Measurements from ENCODE around the gene BBX.
"Not testable (repeated sequence)": the region's sequence is repeated elsewhere in the genome, so short reads cannot be mapped to it uniquely, and the experiment has no call there.

BBX gene

GRCh38 chr3:107543666-107544065 lies 20.9 kb downstream of the BBX start:
- DNase-seq: no peak

GRCh38 chr3:107545680-107546120 lies 22.9 kb downstream of the BBX start:
- no peak for DNase-seq

- no peak for DNase-seq
Measured at GRCh38 chr3:107548601-107549000, 25.8 kb downstream of the BBX start.

- no peak for DNase-seq
Measured at GRCh38 chr3:107555359-107555758, 32.6 kb downstream of the BBX start.

- no peak for DNase-seq
Measured at GRCh38 chr3:107557743-107558142, 35.0 kb downstream of the BBX start.

GRCh38 chr3:107560166-107560565 lies 37.4 kb downstream of the BBX start:
- DNase-seq: no peak

- DNase-seq: no peak
Measured at GRCh38 chr3:107561980-107562379, 39.2 kb downstream of the BBX start.

GRCh38 chr3:107562969-107563529 lies 40.3 kb downstream of the BBX start:
- no peak for DNase-seq

GRCh38 chr3:107565244-107565643 lies 42.5 kb downstream of the BBX start:
- not testable (repeated sequence) for DNase-seq

- not testable (repeated sequence) for DNase-seq
Measured at GRCh38 chr3:107571089-107571488, 48.3 kb downstream of the BBX start.

GRCh38 chr3:107571492-107571891 lies 48.7 kb downstream of the BBX start:
- DNase-seq: not testable (repeated sequence)

GRCh38 chr3:107574650-107575049 lies 51.9 kb downstream of the BBX start:
- no peak for DNase-seq

- no peak for DNase-seq
Measured at GRCh38 chr3:107578091-107578490, 55.3 kb downstream of the BBX start.

GRCh38 chr3:107578523-107578922 lies 55.8 kb downstream of the BBX start:
- DNase-seq: no peak

- no peak for DNase-seq
Measured at GRCh38 chr3:107579371-107579770, 56.6 kb downstream of the BBX start.

GRCh38 chr3:107581230-107581629 lies 58.5 kb downstream of the BBX start:
- no peak for DNase-seq

- DNase-seq: no peak
Measured at GRCh38 chr3:107588217-107588616, 65.5 kb downstream of the BBX start.

GRCh38 chr3:107589454-107589853 lies 66.7 kb downstream of the BBX start:
- DNase-seq: no peak

GRCh38 chr3:107590786-107591185 lies 68.0 kb downstream of the BBX start:
- DNase-seq: no peak

- DNase-seq: no peak
Measured at GRCh38 chr3:107592073-107592472, 69.3 kb downstream of the BBX start.

- DNase-seq: no peak
Measured at GRCh38 chr3:107594870-107595269, 72.1 kb downstream of the BBX start.

GRCh38 chr3:107596639-107597038 lies 73.9 kb downstream of the BBX start:
- DNase-seq: no peak

GRCh38 chr3:107598926-107599771 lies 76.4 kb downstream of the BBX start:
- DNase-seq: no peak

- peak; percentile 2 for DNase-seq
Measured at GRCh38 chr3:107599772-107600145, 77.0 kb downstream of the BBX start.

- no peak for DNase-seq
Measured at GRCh38 chr3:107600780-107601179, 78.0 kb downstream of the BBX start.
